ENCODE measurements around the gene GPR135.

The GPR135 gene

DNA sequence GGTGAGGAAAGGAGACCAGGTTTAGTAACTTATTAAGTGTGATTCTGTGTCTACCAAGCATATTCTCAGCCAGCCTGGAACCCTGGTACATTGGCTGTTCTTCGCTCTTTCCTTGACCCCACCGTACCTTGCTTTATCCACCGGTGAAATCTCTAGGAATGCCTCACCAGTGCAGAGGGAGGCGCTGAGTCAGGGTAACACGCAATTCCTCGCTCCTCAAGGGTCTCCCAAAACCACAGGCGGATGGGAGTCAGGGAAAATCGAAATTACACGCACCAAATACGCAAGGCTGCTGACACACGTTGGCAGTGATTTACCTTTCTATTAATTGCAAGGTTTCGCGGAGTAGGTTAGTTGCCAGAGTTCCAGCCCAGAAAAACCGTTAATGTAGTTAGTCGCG is 18.2 kb upstream of the GPR135 start:
- TF ChIP-seq GATA2 (IDR thresholded peaks at IDR 0.05; ENCODE audit: low read depth, low read length) (no peak), GATA3 (IDR thresholded peaks at IDR 0.05; ENCODE audit: low read depth, low read length) (no peak)

GRCh38 chr14:59482541-59483331 is 17.6 kb upstream of the GPR135 start:
- no peak for TF ChIP-seq GATA2 (IDR thresholded peaks at IDR 0.05; ENCODE audit: low read depth, low read length)
- no peak for TF ChIP-seq GATA3 (IDR thresholded peaks at IDR 0.05; ENCODE audit: low read depth, low read length)

DNA sequence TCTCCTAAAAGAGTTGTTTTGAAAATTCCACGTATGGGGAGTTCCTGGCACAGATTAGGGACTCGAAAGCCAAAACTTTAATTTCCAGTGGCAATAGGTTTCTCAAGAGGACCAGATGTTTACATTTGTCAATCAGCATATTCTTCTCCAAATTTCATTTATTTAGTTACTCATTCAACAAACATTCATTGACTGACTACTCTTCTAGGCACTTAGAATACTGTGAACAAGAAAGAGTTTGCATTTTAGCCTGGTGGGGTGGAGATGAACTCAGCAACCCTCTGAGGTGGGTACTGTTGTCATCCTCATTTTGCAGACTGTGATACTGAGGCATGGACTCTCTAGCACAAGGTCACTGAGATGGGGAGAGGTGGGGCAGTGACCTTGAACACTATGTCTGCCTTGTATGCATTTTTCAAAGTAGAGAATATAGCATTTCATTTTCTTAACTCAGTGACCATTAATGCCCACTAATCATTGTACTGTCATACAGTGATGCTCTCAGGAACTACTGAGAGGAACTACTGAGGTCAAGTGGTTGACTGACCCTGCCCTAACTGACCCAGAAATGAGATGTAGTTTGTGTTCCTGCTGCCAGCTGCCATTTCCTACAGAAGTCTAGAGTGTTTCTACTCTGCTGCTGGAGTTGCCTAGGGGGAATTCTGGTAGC is 16.8 kb upstream of the GPR135 start:
- TF ChIP-seq GATA3 (IDR thresholded peaks at IDR 0.05; ENCODE audit: low read depth, low read length) (no peak), GATA2 (IDR thresholded peaks at IDR 0.05; ENCODE audit: low read depth, low read length) (no peak)

GRCh38 chr14:59481407-59481806 is 16.2 kb upstream of the GPR135 start:
- no peak for TF ChIP-seq GATA2 (IDR thresholded peaks at IDR 0.05; ENCODE audit: low read depth, low read length)
- TF ChIP-seq GATA3 (IDR thresholded peaks at IDR 0.05; ENCODE audit: low read depth, low read length), result no peak

GRCh38 chr14:59480166-59480565 is 15.0 kb upstream of the GPR135 start:
- TF ChIP-seq GATA2 (IDR thresholded peaks at IDR 0.05; ENCODE audit: low read depth, low read length) (no peak), GATA3 (IDR thresholded peaks at IDR 0.05; ENCODE audit: low read depth, low read length) (no peak)

- TF ChIP-seq GATA2 (IDR thresholded peaks at IDR 0.05; ENCODE audit: low read depth, low read length) (no peak), GATA3 (IDR thresholded peaks at IDR 0.05; ENCODE audit: low read depth, low read length) (no peak)
Observed at GRCh38 chr14:59478540-59478939, 13.4 kb upstream of the GPR135 start.

DNA sequence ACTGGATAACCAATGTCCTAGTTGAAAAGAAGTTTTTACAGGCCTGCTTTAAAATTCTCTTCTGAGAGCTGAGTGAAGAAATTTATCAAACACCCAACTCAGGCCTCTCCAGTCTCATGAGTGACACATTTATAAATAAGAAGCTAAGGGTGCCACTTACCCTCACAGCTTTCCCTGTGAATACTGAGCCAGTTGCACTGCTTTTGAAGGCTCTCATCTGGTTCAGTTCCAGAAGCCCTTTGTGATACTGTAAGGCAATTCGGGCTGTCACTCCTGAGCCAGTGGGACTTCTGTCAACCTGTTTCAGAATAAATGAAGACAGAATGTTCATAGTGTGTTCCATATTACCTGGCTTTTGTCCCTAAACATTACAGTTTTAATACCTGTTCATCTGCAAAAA is 10.5 kb upstream of the GPR135 start:
- TF ChIP-seq GATA2 (IDR thresholded peaks at IDR 0.05; ENCODE audit: low read depth, low read length), result no peak
- TF ChIP-seq GATA3 (IDR thresholded peaks at IDR 0.05; ENCODE audit: low read depth, low read length), result no peak

GRCh38 chr14:59474172-59474571 is 9.0 kb upstream of the GPR135 start:
- no peak for TF ChIP-seq GATA3 (IDR thresholded peaks at IDR 0.05; ENCODE audit: low read depth, low read length)

DNA sequence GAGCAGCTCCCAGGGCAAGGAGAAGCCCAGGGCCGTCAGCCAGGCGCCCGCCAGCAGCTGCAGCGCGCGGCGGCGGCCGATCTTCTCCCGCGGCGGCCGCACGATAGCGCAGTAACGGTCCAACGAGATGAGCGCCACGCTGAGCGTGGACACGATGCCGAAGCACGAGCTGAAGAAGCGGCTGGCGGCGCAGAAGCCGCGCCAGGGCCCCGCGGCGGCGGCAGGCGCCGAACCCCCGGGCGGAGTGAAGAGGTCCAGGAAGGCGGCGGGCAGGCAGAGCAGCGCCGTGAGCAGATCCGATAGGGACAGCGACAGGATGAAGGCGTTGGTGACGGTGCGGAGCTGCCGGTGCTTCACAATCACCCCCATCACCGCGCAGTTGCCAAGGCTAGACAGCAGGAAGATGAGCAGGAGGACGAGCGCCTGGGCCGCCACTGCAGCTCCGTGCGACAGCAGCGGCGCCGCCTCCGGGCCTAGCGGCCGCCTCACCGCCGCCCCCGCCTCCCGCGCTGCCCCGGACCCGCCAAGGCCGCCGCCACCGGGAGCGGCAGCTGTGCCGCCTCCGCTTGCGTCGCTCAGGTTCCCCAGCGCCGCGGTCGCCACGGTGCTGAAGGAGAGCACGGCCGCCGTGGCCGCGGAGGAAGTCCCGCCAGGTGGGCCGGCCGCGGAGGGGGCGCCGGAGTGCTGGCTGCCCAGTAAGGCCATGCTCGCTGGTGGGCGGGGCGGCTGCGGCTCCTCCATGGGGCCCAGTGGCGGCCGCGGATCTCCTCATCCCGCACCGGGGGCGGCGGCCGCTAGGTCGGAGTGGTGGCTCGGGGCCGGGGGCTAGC is 479 bp downstream of the GPR135 start:
- TF ChIP-seq GATA3 (IDR thresholded peaks at IDR 0.05; ENCODE audit: low read depth, low read length) (no peak), GATA2 (IDR thresholded peaks at IDR 0.05; ENCODE audit: low read depth, low read length) (no peak)

- TF ChIP-seq GATA3 (IDR thresholded peaks at IDR 0.05; ENCODE audit: low read depth, low read length), result no peak
- no peak for TF ChIP-seq GATA2 (IDR thresholded peaks at IDR 0.05; ENCODE audit: low read depth, low read length)
Observed at GRCh38 chr14:59463787-59464485, 1.2 kb downstream of the GPR135 start.

DNA sequence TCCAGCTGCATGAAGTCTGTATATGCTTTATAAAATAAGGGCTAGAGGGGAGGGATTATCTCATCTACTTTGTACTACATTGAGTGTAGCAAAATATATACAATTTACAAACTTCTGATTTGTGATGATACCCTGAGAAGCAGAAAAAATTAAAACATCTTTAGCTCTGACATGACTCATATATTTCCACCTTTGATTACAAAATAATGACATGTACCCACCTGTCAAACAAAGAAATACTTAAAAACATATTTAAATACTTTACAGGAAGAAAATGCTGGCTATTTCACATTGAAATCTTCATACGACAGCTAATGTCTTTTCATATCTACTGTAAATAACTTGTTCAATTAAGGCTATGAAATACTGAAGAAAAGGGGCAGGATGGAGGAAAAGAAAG is 3.3 kb downstream of the GPR135 start:
- TF ChIP-seq GATA3 (IDR thresholded peaks at IDR 0.05; ENCODE audit: low read depth, low read length) (no peak), GATA2 (IDR thresholded peaks at IDR 0.05; ENCODE audit: low read depth, low read length) (no peak)

DNA sequence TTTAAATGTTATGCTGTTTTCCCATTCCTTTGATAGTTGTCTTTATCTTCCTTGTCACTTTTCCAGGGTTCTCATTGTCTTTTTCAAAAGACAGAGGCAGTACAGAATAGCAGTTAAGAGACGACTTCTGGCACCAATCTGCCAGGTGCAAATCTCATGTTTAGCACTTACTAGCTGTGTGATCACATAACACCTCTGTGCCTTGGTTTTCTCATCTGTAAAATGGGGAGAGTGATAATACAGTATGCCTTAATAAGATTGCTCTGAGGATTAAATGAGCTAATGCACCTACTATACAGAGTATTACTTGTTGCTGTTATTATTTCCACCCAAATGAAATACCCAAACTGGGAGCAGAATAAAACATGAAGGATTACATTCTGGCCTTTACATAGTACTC is 4.8 kb downstream of the GPR135 start:
- TF ChIP-seq GATA3 (IDR thresholded peaks at IDR 0.05; ENCODE audit: low read depth, low read length) (no peak), GATA2 (IDR thresholded peaks at IDR 0.05; ENCODE audit: low read depth, low read length) (no peak)

- TF ChIP-seq GATA3 (IDR thresholded peaks at IDR 0.05; ENCODE audit: low read depth, low read length) (no peak), GATA2 (IDR thresholded peaks at IDR 0.05; ENCODE audit: low read depth, low read length) (no peak)
Observed at GRCh38 chr14:59458486-59458885, 6.7 kb downstream of the GPR135 start.

DNA sequence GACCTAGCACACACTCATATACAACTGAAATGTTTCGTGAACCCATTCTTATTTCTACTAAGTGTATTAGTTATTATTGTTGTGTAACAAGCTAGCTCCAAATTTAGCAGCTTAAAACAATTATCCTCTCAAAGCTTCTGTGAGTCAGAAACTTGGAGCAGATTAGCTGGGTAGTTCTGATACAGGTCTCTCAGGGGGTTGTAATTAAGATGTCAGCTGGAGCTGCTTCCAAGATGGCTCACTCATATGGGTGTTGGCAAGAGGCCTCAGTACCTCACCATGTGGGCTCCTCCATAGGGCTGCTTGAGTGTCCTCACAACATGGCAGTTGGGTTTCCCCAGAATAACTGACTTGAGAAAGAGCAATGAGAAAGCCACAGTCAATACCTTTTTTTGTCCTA is 9.8 kb downstream of the GPR135 start:
- TF ChIP-seq GATA3 (IDR thresholded peaks at IDR 0.05; ENCODE audit: low read depth, low read length), result no peak
- no peak for TF ChIP-seq GATA2 (IDR thresholded peaks at IDR 0.05; ENCODE audit: low read depth, low read length)

All from SH-SY5Y (cell line).